ENCODE measurements around the gene FAM219B.
"Not testable (repeated sequence)": the region's sequence is repeated elsewhere in the genome, so short reads cannot be mapped to it uniquely, and the experiment has no call there.

GRCh38 chr15:74935193-74935592 is 28.5 kb upstream of the FAM219B start:
- TF ChIP-seq, protein P1, sequence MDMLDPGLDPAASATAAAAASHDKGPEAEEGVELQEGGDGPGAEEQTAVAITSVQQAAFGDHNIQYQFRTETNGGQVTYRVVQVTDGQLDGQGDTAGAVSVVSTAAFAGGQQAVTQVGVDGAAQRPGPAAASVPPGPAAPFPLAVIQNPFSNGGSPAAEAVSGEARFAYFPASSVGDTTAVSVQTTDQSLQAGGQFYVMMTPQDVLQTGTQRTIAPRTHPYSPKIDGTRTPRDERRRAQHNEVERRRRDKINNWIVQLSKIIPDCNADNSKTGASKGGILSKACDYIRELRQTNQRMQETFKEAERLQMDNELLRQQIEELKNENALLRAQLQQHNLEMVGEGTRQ (IDR thresholded peaks at IDR 0.05; ENCODE audit: low read depth, low read length) = not testable (repeated sequence)
- TF ChIP-seq, protein P2, sequence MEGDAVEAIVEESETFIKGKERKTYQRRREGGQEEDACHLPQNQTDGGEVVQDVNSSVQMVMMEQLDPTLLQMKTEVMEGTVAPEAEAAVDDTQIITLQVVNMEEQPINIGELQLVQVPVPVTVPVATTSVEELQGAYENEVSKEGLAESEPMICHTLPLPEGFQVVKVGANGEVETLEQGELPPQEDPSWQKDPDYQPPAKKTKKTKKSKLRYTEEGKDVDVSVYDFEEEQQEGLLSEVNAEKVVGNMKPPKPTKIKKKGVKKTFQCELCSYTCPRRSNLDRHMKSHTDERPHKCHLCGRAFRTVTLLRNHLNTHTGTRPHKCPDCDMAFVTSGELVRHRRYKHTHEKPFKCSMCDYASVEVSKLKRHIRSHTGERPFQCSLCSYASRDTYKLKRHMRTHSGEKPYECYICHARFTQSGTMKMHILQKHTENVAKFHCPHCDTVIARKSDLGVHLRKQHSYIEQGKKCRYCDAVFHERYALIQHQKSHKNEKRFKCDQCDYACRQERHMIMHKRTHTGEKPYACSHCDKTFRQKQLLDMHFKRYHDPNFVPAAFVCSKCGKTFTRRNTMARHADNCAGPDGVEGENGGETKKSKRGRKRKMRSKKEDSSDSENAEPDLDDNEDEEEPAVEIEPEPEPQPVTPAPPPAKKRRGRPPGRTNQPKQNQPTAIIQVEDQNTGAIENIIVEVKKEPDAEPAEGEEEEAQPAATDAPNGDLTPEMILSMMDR (conservative IDR thresholded peaks at IDR 0.05; ENCODE audit: low read depth, low read length) = not testable (repeated sequence)
- TF ChIP-seq BHLHE40 (IDR thresholded peaks at IDR 0.05; ENCODE audit: low read depth, low read length); MXI1 (IDR thresholded peaks at IDR 0.05; ENCODE audit: borderline replicate concordance, low read depth, low read length); RAD21 (IDR thresholded peaks at IDR 0.05; ENCODE audit: low read length); POLR2A (IDR thresholded peaks at IDR 0.05; ENCODE audit: low read depth, low read length); NFE2L2 (IDR thresholded peaks at IDR 0.05; ENCODE audit: low read depth, low read length); RCOR1 (IDR thresholded peaks at IDR 0.05; ENCODE audit: insufficient replicate concordance, low read length); SMC3 (IDR thresholded peaks at IDR 0.05; ENCODE audit: low read depth, low read length); CEBPB (IDR thresholded peaks at IDR 0.05; ENCODE audit: low read depth, low read length); ELK1 (IDR thresholded peaks at IDR 0.05; ENCODE audit: borderline replicate concordance, low read depth, low read length); MAZ (IDR thresholded peaks at IDR 0.05; ENCODE audit: borderline replicate concordance, low read depth, low read length); CHD1 (IDR thresholded peaks at IDR 0.05; ENCODE audit: low read depth, low read length); MAFK (IDR thresholded peaks at IDR 0.05; ENCODE audit: low read depth, low read length): not testable (repeated sequence)
